ENCODE results near the gene CTBP2. TPM values are rescaled to one million over a fixed set of nuclear protein-coding genes. Genes with fewer than 3 reads are reported as not detected.

CTBP2 gene
- total RNA-seq, 1 experiment from 2014 or later: 58.2 TPM

DNA sequence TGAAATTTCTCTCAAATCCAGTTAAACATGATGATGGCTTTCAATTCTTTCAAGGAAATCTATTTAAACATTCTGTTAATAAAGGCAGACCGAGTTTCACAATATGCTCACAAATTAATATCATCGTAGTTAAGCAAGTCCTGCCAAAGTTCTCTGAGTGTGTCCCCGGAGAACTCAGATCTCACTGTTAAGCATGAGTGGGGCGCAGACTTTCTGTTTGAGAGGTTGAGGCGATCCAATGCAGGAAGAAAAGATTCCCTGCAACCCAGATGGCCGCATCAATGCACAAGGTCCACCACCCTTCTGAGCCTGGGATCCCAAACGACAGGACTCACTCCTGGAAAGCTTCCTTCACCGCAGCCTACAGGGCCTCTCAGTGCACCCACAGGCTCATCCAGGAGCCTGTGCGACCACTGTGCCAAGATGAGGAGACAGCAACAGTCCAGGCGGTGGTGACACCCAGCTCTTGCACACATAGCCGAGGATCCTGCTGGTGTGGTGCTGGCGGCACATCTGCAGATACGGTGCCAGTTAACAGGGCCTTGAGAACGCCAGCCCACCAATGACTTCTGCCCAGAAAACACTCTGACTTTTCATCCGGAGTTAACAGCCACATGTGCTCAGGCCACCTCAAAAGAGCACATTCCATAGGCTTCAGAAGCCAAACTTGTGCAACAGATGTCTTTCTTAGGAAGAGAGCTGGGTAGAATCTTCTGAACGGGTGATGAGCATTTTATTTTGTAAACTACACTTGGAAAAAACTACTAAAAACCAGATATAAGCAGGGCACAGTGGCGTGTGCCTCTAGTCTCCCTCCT lies 116.3 kb downstream of the CTBP2 start:
- DNase-seq (ENCODE audit: low spot score): no peak

DNA sequence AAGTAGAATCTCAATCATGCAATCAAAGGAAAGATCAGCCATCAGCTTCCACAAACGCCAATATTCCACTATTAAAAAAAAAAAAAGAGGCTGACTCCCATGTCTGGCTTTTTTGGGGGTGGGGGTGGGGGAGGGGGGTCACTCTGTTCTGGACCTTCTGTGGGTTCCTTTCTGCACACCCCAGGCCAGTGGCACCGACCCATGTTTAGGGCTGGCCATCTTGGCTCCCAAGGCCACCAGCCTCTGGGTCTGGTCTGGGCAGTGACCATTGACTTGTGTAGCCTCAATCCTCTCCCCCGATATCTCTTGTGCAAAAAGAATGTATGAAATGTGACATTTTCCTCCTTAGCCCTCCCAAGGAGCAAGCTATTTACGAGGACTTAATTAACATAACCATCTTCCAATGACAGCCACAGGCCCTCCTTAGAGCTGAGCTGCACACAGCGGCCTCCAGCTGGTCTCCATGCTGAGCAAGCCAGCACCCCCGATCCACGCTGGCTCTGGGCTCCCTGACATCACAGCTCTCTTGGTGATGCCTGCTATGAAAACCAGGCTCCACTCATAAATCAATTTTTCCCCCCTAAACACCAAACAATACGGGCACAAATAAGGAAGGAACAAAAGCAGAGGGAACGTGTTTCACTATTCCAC lies 118.4 kb downstream of the CTBP2 start:
- DNase-seq (ENCODE audit: low spot score): no peak

DNA sequence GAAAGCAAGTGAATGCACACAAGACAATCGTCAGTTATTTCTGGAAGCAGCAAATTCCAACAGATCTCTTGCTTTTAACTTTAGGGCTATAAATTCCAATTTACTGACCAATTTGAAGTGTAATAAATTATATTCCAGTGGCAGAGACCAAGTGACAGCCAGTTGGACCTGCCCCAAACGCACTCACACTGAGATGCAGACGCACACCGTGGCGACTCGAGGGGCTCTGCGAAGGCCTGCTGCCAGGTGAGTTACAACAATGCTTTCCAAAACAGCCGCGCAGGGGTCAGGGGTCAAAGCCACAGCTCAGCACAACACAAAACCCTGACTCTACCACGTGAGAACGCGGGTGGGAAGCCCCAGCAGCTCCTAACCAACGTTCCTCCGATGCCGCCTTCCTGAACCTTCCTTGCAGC lies 121.0 kb downstream of the CTBP2 start:
- DNase-seq (ENCODE audit: low spot score): no peak

DNA sequence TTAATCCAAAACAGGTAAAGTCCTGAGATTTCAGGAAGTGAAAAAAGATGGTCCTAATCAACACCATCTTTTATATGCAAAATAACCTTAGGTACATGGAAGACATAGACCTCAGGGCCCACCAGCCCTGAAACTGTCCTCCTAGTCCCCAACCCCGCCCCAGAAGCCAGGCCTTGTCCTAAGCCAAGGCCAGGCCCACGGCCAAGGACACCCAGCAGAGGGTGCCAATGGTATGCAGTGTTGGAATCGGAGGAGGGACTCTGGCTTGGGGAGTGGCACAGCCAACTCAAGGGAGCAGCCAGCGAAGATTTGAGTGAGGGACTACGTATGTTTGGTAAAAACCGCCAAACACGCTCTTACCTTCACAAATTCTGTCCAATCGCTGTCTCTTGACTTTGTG lies 121.7 kb downstream of the CTBP2 start:
- DNase-seq (ENCODE audit: low spot score): peak; percentile 36

DNA sequence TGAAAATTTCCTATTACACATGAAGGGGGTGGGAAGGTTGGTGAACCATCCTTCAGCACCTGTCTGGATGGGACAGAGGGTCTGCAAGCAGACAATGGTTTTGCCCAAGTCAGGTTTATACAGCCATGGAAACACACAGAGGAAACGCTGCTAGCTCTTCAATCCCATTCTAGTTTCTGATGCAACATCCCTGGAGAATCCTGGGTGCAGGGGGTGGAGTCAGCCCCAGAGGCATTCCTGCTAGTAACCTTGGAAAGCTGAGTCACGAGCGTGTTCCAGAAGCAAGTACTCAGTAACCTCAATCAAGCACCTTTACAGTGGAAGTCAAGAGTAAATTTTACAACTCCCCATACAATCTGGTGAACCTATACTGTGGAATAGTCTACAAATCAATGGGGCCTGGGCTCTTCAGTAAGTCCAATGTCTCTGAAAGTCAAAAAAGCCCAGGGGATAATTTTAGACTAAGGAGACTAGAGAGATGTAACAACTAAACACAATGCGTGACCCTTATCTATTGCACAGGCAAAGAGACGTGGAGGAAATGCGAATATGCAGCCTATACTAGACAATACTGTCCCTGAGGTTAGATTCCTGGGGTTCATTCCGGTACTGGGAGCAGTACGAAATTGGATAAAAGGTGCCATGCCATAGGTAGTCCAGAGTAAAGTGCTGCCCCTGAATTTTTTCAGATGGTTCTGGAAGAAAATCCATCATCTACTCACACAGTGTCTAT lies 123.1 kb downstream of the CTBP2 start:
- DNase-seq (ENCODE audit: low spot score): peak; percentile 81

DNA sequence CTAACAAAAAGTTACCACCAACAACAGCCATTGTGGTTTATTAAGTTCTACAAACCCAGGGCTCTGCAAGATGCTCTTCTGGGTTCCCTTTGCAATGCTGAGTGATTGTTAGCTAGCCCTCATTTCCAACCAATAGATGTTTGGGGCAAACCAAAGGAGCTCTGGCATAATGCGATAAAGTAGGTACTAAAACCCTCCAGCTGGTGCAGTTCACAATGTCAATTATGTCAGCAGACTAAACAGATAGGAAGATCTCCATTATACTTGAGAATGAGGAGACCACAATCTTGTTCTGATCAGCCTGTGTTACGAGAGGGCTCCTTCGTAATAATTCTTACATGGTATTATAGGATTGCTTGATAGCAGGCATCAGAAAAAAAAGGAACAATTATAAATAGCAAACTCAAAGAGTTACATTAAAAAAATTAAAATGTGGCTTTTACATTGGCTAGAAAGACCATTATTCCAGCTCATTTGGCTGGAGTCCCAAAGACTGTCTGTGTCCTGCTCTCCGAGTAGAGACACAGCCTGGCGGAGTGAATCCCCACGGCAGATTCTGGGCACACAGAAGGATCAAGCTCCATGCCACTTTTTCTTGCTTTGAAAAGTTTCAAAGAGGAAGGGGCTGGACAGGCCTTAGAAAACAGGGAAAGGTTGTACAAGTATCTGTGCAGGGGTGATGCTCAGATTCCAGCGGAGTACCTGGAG lies 124.6 kb downstream of the CTBP2 start:
- DNase-seq (ENCODE audit: low spot score): no peak

DNA sequence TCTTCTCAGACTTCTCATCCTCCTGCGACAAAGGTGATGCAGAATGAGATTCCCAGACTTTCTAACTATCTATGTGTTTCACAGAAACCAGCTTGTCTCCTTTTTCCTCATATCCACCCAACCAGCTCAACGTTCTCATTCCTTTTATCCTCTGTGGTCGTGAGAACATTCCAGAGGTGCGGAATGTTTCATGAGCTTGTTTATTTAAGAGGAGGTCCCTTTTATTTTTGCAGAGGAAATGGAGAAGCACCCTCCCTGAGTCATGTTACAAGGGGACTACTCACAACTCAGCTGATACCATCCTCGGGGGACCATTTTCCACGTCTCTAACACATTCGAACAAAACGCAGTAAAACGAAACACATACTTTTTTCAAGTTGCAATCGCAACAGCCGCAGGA lies 125.2 kb downstream of the CTBP2 start:
- peak; percentile 89 for DNase-seq (ENCODE audit: low spot score)

DNA sequence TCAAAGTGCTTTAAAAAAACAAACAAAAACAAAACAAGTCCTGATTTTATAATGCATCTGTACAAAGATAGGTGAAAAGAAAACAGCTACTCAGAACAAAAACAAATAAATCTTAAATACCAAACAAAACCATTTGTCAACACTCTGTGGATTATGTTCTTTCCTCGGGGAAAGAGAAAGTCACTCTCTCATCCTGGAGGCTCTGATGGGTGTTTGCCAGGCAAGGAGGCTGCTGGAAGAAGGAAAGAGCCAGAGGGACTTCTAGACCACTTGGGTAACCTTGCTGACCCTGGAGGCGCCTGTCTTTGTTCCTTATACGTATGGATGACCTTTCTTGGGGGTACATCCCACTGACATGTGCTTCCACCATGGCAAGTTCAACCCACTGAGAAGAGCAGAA lies 125.7 kb downstream of the CTBP2 start:
- peak; percentile 38 for DNase-seq (ENCODE audit: low spot score)

DNA sequence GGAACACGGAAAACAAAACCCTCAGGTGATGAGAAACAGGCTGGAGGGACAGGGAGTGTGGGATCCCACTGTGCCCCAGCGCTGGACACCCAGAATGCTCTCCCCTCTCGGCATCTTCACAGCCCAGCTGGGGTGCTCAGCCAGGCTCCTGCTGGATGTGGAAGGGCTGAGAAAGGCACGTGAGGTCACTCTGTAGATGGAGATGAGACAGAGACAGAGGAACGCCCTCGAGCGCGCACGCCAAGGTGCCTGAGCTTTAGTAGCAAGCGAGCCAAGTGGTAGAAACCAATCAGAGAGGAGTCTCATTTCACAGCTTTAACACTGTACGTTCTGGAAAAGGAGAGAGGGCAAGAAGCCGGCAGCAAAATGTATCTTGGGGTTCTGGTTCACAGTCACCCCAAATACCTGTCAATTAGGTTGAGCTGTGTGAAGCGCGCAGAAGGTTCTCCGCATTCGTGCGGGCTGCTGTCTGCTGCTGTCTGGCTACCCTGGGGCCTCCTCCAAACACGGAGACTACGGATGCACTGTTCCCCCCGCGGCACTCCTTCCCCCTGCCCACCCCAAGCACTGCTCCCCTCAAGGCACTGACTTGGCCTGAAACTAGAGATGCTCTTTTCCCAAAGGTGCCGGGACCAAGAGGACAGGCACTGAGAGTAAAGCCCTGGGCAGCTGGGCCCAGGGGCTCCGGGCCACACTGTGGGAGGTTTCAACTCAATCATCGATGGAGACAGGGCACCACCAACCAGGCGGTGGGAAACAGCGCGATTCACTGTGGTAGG lies 127.0 kb downstream of the CTBP2 start:
- DNase-seq (ENCODE audit: low spot score): no peak

DNA sequence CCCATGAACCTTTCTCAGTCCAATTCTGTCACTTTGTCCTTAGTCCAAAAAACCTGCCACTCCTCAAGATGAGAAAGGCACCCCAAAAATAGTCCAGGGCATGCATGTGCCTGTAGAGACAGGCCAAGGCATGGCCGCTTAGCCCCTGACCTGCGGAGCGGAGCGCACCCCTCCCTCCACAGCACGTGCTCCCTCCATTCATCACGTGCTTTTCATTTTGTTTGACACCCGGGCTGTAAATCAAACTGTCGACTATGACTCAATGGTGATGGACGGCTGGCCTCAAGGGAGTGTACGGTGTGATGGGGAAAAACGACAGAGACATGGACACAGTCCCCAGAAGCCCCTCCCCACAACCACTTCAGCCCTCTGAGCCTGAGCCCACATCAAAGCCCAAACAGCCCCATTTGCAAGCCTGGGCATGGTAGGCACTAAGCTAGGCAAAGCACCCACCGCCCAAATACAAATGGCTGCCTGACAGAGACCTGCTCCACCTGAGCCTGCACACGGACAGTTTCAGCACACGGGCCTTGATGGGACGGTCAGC lies 127.8 kb downstream of the CTBP2 start:
- no peak for DNase-seq (ENCODE audit: low spot score)

DNA sequence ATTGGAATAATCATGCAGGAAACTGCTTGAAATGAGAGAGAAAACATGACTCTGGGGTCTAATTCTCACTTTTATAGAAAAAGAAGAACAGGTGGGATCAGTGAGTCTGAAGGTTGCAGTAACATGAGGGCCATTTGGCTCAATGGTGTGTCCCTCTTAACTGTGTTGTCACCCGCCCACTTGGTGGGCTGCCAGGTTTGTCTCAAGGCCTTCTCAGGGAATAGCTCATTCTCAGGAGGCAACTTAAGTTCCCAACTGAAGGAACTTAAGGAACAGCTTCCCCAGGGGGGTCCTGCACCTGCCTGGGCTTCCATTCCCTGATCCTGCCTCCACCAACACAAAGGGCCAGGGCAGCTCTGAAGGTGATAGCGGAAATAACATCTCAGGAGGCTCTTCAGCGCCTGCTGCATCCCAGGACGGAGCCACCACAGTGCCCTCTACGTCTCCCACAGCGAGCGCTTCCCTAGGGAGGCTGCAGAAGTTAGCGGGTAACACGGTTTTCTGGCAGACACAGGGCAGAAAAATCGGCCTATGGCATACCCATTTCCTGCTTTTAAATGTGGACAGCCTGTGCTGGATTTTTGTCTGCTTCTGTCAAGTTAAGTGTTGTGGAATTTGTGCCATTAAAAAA lies 129.7 kb downstream of the CTBP2 start:
- DNase-seq (ENCODE audit: low spot score): no peak

DNA sequence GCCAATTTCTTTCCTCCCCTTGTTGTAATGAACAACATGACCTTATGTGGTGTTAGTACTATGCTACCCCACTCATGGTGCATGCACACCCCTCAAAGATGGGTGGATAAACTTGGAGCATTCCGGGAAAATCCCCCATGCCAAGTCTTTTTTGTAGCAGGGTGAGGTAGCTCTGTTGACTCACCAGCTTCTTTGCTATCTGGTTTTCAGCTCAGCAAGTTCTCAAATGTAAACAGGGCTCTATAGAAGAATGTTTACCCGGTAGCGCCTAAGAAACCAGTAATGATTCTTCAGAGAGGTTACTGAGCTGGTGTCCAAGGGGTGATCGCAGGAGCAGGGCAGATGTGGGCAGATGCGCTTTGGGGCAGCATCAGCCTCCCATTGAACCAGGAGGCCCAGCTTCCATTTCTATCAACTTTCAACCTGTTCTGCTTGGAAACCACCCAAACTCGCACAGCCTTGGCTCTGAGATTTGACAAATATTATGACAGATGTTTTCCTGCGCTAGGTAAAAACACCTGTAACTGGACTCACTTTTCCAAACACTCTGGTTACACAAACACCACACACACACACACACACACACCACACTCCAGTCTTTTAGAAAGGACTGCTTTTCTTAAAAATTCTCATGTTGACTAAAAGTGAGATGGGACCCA lies 130.7 kb downstream of the CTBP2 start:
- no peak for DNase-seq (ENCODE audit: low spot score)

DNA sequence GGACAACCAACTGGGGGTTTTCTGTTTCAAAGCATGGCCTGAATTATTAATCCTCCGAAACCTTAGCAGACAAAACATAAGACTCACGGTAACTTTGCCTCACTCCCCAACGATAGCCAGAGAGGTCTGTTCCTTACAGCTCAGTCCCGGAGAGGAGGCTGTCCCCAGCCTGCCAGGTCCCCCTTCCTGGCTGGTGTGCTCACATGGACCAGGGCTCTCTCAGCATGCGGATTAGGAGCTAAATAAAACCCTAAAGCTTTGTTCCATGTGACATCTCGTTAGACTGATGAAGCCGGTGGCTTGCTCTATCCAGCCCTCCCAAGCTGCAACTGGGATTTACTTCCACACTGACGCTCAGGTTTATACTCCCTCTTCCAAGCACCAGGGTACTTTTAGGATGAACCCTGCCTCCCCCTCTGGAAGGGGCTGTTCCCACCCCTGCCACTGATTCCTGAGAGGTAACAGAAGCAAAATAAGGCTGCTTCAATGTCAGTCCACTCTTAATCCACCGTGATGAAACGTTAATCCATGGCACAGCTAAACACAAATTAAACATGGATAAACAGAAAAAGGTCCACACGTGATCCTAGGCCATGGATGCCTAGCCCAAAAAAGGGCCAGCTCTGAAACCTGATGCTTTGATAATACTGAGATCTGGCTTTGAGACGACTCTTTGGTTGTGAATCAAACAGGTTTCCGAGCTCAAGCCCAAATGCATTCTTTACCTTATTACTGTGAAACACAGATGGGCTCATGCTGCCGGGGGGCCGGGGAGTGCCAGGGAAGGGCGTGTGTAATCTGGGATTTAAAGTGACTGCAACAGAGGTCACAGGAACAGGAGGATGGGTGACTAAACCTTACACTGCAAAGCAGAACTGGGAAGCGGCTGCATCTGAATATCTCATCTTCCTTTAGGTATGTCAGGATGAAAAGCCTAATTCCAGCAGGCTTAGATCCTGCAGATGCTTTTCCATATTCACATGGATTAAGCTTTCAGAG lies 132.2 kb downstream of the CTBP2 start:
- DNase-seq (ENCODE audit: low spot score): no peak

DNA sequence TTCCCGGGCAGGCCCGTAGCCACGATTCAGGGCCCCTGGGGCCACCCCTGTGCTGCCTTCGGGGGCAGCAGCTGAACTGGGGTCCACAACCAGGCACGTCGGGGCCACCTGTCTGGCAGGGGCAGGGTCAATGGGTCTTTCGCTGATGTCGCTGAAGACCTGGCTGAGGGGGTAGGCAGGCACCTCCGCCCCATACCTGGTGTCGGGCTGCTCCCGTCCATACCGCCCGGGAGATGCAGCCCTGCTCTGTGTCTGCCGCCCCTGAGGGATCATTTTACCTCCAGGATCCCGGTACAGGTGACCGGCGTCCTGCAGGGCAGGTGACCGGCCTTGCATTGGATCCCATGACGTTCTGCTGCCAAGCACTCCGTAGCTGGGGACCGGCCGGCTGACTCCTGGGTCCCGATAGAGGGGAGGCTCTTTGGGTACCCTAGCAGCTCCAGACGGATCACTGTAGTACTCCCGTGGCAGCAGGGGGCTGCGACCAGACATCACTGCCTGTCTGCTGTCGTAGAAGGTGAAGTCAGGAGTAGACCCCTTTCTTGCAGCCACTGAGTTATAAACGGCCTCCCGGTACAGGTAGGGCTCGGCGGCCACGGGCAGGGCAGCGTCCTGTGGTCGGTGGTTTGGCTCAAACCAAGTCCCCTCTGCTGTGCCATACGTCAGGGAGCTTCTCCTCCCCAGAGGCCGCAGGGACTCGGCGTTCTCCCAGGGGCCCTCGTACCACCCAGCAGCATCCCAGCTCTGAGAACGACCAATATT lies 133.2 kb downstream of the CTBP2 start:
- no peak for DNase-seq (ENCODE audit: low spot score)

DNA sequence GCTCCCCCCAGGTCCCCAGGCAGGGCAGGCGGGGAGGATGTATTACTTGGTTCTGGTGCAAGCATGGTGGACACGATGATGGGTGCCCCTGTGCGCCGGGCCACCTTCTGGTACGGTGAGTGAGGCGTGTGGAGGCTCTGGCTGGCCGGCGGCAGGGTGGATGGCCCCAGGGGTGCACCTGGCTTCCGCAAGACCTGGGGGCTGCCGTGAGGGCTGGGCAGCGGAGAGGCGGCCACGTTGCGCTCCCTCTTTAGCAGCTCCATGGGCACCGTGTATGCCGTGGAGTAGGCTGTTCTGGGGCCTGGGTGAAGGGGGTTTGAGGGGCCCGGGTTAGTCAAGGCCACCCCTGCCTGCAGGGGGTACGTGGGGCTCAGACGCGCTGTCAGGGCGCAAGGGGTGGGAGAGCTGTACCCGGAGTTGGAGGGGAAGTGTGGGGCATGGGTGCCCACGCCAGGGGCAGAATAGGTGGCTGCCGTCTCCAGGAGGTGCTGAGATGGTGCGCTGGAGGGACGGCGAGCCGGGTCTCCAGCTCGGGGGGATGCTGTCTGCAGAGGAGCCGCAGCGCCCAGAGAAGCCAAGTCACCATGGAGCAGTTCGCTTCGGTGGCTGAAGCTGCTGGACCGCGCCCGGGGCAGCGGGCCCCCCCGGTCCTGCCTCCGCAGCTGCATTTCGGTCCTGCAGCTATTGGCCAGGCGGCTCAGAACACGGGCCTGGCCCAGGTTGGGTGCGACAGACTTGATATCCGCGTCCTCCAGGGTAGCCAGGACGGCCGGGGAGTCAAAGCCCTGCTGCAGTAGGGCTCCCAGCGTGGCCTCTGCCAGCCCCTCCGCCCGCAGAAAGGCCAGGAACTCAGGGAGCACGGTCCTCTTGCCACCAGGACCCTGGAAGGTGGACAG lies 134.1 kb downstream of the CTBP2 start:
- no peak for DNase-seq (ENCODE audit: low spot score)

DNA sequence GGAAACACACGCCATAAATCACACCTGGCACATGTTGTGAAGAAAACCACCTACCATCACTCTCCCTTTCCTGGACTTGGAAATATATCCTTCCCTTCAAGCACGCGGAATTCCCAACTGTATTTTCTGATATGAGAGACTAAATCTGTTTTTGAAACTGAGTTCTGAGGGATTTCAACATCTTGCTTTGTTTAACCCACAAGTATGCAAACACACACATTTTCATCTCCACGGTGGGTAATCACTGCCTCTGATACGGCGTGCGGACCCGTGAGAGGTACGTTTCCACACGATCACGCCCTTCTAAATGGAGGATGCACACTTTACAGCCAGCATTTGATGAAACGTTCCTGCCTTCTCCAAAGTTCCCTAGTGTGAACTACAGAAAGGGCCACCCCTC lies 135.0 kb downstream of the CTBP2 start:
- no peak for DNase-seq (ENCODE audit: low spot score)

Data from H4 (cell line).